Panc1 (cell line): ENCODE measurements around the gene GMDS. TPM values are rescaled to one million over a fixed set of nuclear protein-coding genes. Genes with fewer than 3 reads are reported as not detected.

Source experiments
- ATAC-seq: fragments of 200-7000 bp; cut with Tn5 transposase; 2 replicates; pipeline ENCODE4 v1.9.1; 2020; ENCODE audit warnings: mild to moderate bottlenecking, moderate library complexity
- BruUV-seq: library from RNA; stranded (reverse); fragments of 400-500 nt; replicated peaks from 2 replicates; lab custom pipeline; 2021; lab: Mats Ljungman, UMichigan
- CTCF ChIA-PET: fragments of 300-600 bp; sonication (Branson Sonifier 250); formaldehyde crosslinking; loops from one replicate; lab custom pipeline; 2022; ENCODE audit warnings: antibody characterized with exemption; lab: Charles Lee
- POLR2A ChIA-PET: fragments of 300-600 bp; sonication (Branson Sonifier 250); formaldehyde crosslinking; loops from one replicate; lab custom pipeline; 2022; ENCODE audit warnings: antibody characterized with exemption; lab: Charles Lee
- DNase-seq: peaks from one replicate; pipeline ENCODE4 v3.0.0-alpha.2; 2010; ENCODE audit warnings: low read depth, low spot score
- H3K27ac ChIP-seq: 2 replicates; pipeline ENCODE4 v1.5.1; 2011; ENCODE audit warnings: mild to moderate bottlenecking, low read length, inconsistent platforms
- H3K27me3 ChIP-seq: fragments of 200-500 bp; sonication (Bioruptor generic); 2 replicates; pipeline ENCODE4 v1.6.0; 2014; ENCODE audit warnings: low read length, inconsistent platforms; ENCODE audit not compliant: control insufficient read depth, insufficient read depth
- H3K36me3 ChIP-seq: fragments of 200-500 bp; sonication (Bioruptor generic); 2 replicates; pipeline ENCODE4 v1.5.1; 2014; ENCODE audit warnings: inconsistent platforms, mild to moderate bottlenecking, low read length, moderate library complexity; ENCODE audit not compliant: control insufficient read depth, insufficient read depth
- H3K4me1 ChIP-seq: 2 replicates; pipeline ENCODE4 v1.5.1; 2011; ENCODE audit warnings: inconsistent platforms, mild to moderate bottlenecking, low read length, moderate library complexity; ENCODE audit not compliant: control insufficient read depth, insufficient read depth
- H3K4me3 ChIP-seq, 2 experiments: 2 replicates each; pipeline ENCODE4 v1.5.1; 2011 to 2012; ENCODE audit warnings: low read depth in 2 of 2, low read length in 2 of 2, mild to moderate bottlenecking in 2 of 2, inconsistent platforms in 1 of 2, moderate library complexity in 1 of 2
- H3K9me3 ChIP-seq: fragments of 200-500 bp; sonication (Bioruptor generic); 2 replicates; pipeline ENCODE4 v1.5.1; 2014; ENCODE audit warnings: low read depth, mild to moderate bottlenecking, inconsistent platforms, low read length, moderate library complexity; ENCODE audit not compliant: control insufficient read depth, insufficient read depth
- CTCF ChIP-seq: fragments of 450-650 bp; IDR thresholded peaks from 2 replicates; pipeline ENCODE4 v1.5.1; 2017; ENCODE audit warnings: mild to moderate bottlenecking
- POLR2AphosphoS5 ChIP-seq: IDR thresholded peaks from 2 replicates; pipeline ENCODE4 v1.6.1; 2012; ENCODE audit warnings: mild to moderate bottlenecking, low read depth, low read length, moderate library complexity
- REST ChIP-seq, 2 experiments: IDR thresholded peaks; 2 replicates each; pipeline ENCODE4 v1.6.1; 2011 to 2012; ENCODE audit warnings: low read depth in 2 of 2, control low read depth in 1 of 2, low read length in 1 of 2, mild to moderate bottlenecking in 1 of 2, moderate library complexity in 1 of 2; ENCODE audit not compliant: insufficient read depth in 1 of 2
- SIN3A ChIP-seq: IDR thresholded peaks from 2 replicates; pipeline ENCODE4 v1.6.1; 2012; ENCODE audit warnings: low read depth, mild to moderate bottlenecking, low read length, moderate library complexity, borderline replicate concordance; ENCODE audit not compliant: insufficient read depth
- TCF7L2 ChIP-seq: IDR thresholded peaks from 2 replicates; pipeline ENCODE4 v1.6.1; 2011; ENCODE audit warnings: mild to moderate bottlenecking, low read depth, low read length, inconsistent platforms
- in situ Hi-C: cut with HindIII; loops from 2 replicates; pipeline ENCODE4 v1.10.0; 2016; ENCODE audit warnings: low sequenced_read_pairs, low pct_unique_long_range_greater_than_20kb
- intact Hi-C: fragments of 100-400 bp; cut with micrococcal nuclease; formaldehyde crosslinking; loops from one replicate; pipeline ENCODE4 v1.10.0; 2022; ENCODE audit not compliant: unreplicated experiment
- total RNA-seq: library from RNA; stranded (reverse); gene quantifications from one replicate; pipeline ENCODE4 v1.2.1, GENCODE V29; 2021; ENCODE audit not compliant: unreplicated experiment

Gene GMDS
- total RNA-seq, 1 experiment from 2014 or later: 9.8 TPM

GRCh38 chr6:1770968-1771723 lies 474.3 kb downstream of the GMDS start:
- no peak for DNase-seq
- in situ Hi-C loops (no loop called here), intact Hi-C loops (no loop called here)
- ChIA-PET CTCF (no interaction called here), POLR2A (no interaction called here)
- Histone ChIP-seq H3K9me3 (no peaks in the 10 kb centered on the region), H3K27me3 (no peaks in the 10 kb centered on the region), H3K27ac (no peak overlapping the region), H3K4me3 (no peak overlapping the region), H3K4me1 (no peaks in the 10 kb centered on the region), H3K36me3 (no peaks in the 10 kb centered on the region)
- TF ChIP-seq POLR2AphosphoS5 (no peak), SIN3A (no peak), REST (IDR thresholded peaks at IDR 0.05; ENCODE audit: insufficient read depth in 1 of 2, low read depth in 2 of 2, low read length in 1 of 2) (no peak), TCF7L2 (no peak), CTCF (no peak)
- BruUV-seq: no TSS peak
- ATAC-seq: no peak

GRCh38 chr6:1770435-1770843 lies 475.0 kb downstream of the GMDS start:
- in situ Hi-C loops: no loop called here
- DNase-seq (no peak), ATAC-seq (no peak)
- intact Hi-C loops: no loop called here
- Histone ChIP-seq H3K27me3 (no peaks in the 10 kb centered on the region), H3K36me3 (no peaks in the 10 kb centered on the region), H3K9me3 (no peaks in the 10 kb centered on the region), H3K4me1 (no peaks in the 10 kb centered on the region), H3K27ac (no peak overlapping the region), H3K4me3 (no peak overlapping the region)
- BruUV-seq: no TSS peak
- TF ChIP-seq CTCF (no peak), TCF7L2 (no peak), SIN3A (no peak), REST (IDR thresholded peaks at IDR 0.05; ENCODE audit: insufficient read depth in 1 of 2, low read depth in 2 of 2, low read length in 1 of 2) (no peak)
- POLR2A ChIA-PET: no interaction called here
- CTCF ChIA-PET: no interaction called here
